Loucy (cell line): ENCODE data around the gene TASP1.

Source experiments
- EZH2phosphoT487 ChIP-seq: fragments of 200-600 bp; IDR thresholded peaks from 2 replicates; pipeline ENCODE4 v1.6.1; 2018; ENCODE audit warnings: antibody characterized with exemption, mild to moderate bottlenecking, moderate library complexity, borderline replicate concordance
- TF ChIP-seq, protein P1 (sequence below): fragments of 200-600 bp; sonication (generic); conservative IDR thresholded peaks from 2 replicates; pipeline ENCODE4 v1.5.1; 2014; ENCODE audit warnings: mild to moderate bottlenecking, antibody characterized with exemption, low read length

DNA sequence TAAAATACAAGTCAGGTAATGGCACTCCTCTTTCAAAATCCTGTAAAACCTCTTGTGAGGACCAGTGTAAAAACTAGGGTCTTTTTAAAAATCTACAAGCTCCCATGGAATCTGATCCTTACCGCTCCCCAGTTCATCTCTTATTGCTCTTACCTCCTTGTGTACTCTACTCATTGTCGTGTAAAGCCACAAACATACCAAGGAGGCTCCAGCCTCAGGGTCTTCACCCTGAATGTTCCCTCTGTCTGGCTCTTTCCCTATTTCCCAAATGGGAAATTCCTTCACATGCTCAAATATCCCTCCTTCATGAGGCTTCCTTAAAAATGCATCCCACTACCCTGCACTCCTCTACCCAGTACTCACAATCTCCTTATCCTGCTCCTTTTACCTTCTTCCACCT is 67.1 kb downstream of the TASP1 start:
- TF ChIP-seq, protein P1, sequence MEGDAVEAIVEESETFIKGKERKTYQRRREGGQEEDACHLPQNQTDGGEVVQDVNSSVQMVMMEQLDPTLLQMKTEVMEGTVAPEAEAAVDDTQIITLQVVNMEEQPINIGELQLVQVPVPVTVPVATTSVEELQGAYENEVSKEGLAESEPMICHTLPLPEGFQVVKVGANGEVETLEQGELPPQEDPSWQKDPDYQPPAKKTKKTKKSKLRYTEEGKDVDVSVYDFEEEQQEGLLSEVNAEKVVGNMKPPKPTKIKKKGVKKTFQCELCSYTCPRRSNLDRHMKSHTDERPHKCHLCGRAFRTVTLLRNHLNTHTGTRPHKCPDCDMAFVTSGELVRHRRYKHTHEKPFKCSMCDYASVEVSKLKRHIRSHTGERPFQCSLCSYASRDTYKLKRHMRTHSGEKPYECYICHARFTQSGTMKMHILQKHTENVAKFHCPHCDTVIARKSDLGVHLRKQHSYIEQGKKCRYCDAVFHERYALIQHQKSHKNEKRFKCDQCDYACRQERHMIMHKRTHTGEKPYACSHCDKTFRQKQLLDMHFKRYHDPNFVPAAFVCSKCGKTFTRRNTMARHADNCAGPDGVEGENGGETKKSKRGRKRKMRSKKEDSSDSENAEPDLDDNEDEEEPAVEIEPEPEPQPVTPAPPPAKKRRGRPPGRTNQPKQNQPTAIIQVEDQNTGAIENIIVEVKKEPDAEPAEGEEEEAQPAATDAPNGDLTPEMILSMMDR, result no peak
- TF ChIP-seq EZH2phosphoT487, result no peak
